ENCODE results near the gene PLCD4. TPM values are rescaled to one million over a fixed set of nuclear protein-coding genes. Genes with fewer than 3 reads are reported as not detected.

PLCD4 gene
- total RNA-seq, 2 donors from 2014 or later: 1.6 to 8.3 TPM

DNA sequence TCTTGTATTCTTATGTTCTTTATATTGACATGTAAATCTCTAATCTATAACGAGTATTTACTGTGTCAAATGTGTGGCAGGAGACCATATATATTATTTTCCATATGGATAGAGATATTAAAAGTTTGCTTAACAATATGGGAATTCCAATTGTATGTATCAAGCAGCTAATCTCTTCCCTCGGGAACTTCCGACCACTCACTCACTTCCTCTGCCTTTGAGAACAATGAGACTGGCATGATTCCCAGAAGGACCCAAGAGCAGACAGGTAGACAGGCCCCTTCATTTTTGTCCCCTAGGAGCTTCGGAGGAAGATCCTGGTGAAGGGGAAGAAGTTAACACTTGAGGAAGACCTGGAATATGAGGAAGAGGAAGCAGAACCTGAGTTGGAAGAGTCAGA, 24.1 kb downstream of the PLCD4 start:
- H3K36me3 ChIP-seq: peaks cover 24% of the 10 kb centered on the region
- no peaks in the 10 kb centered on the region for H3K27me3 ChIP-seq (replicated peaks; ENCODE audit: insufficient read depth)
- ATAC-seq (ENCODE audit: insufficient number of reproducible peaks, low FRiP score, low read depth) (no peak), DNase-seq (ENCODE audit: low spot score) (no peak)
- H3K9me3 ChIP-seq: no peaks in the 10 kb centered on the region
- H3K4me3 ChIP-seq: no peak overlapping the region
- H3K27ac ChIP-seq: no peak overlapping the region
- no peaks in the 10 kb centered on the region for H3K4me1 ChIP-seq (ENCODE audit: control insufficient read depth in 1 of 2, low read depth in 2 of 2)
- no peak for TF ChIP-seq CTCF (IDR thresholded peaks at IDR 0.05)

- no peaks in the 10 kb centered on the region for H3K27me3 ChIP-seq (replicated peaks; ENCODE audit: insufficient read depth)
- TF ChIP-seq CTCF (IDR thresholded peaks at IDR 0.05): no peak
- DNase-seq (ENCODE audit: low spot score) (no peak), ATAC-seq (ENCODE audit: insufficient number of reproducible peaks, low FRiP score, low read depth) (no peak)
- no peaks in the 10 kb centered on the region for H3K4me1 ChIP-seq (ENCODE audit: control insufficient read depth in 1 of 2, low read depth in 2 of 2)
- H3K36me3 ChIP-seq: peaks cover 58% of the 10 kb centered on the region
- no peak overlapping the region for H3K4me3 ChIP-seq
- no peaks in the 10 kb centered on the region for H3K9me3 ChIP-seq
- H3K27ac ChIP-seq: no peak overlapping the region
Measured at GRCh38 chr2:218635719-218636118, 28.0 kb downstream of the PLCD4 start.

- Histone ChIP-seq H3K4me3 (no peak overlapping the region), H3K4me1 (ENCODE audit: control insufficient read depth in 1 of 2, low read depth in 2 of 2) (no peaks in the 10 kb centered on the region), H3K9me3 (no peaks in the 10 kb centered on the region), H3K27ac (no peak overlapping the region), H3K36me3 (peaks cover 74% of the 10 kb centered on the region), H3K27me3 (replicated peaks; ENCODE audit: insufficient read depth) (no peaks in the 10 kb centered on the region)
- ATAC-seq (ENCODE audit: insufficient number of reproducible peaks, low FRiP score, low read depth): no peak
- TF ChIP-seq CTCF (IDR thresholded peaks at IDR 0.05): no peak
- no peak for DNase-seq (ENCODE audit: low spot score)
Measured at GRCh38 chr2:218638372-218638771, 30.7 kb downstream of the PLCD4 start.

DNA sequence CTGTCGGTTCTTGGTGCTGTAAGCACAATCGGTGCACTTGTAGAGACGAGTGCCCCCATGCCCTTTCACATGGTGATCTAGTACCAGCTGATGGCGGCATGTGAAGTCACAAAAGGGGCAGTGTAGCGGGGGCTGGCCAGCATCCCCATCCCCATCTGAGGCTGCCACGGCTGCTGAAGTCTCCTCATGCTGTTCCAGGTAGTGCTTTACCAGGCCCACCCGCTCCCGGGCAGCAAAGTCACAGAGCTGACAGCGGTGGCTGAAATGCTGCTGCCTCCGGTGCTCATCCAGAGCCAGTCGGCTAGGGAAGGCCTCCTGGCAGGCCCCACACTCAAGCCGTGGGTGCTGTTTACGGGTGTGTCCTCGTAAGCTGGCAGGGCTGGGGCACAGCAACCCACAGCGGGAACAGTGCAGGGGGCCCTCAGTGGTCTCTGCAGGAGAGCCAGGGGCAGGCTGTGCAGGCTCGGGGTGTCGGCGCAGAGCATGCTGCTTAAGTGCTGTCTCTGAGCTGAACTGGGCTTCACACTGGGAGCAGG, 34.5 kb downstream of the PLCD4 start:
- no peaks in the 10 kb centered on the region for H3K9me3 ChIP-seq
- H3K4me3 ChIP-seq: no peak overlapping the region
- ATAC-seq (ENCODE audit: insufficient number of reproducible peaks, low FRiP score, low read depth) (no peak), DNase-seq (ENCODE audit: low spot score) (no peak)
- no peak for TF ChIP-seq CTCF (IDR thresholded peaks at IDR 0.05)
- H3K4me1 ChIP-seq (ENCODE audit: control insufficient read depth in 1 of 2, low read depth in 2 of 2): no peaks in the 10 kb centered on the region
- no peaks in the 10 kb centered on the region for H3K27me3 ChIP-seq (replicated peaks; ENCODE audit: insufficient read depth)
- no peak overlapping the region for H3K27ac ChIP-seq
- peaks cover 79% of the 10 kb centered on the region for H3K36me3 ChIP-seq

GRCh38 chr2:218642786-218643185, 35.1 kb downstream of the PLCD4 start:
- H3K9me3 ChIP-seq: no peaks in the 10 kb centered on the region
- H3K4me1 ChIP-seq (ENCODE audit: control insufficient read depth in 1 of 2, low read depth in 2 of 2): no peaks in the 10 kb centered on the region
- H3K4me3 ChIP-seq: no peak overlapping the region
- no peak for TF ChIP-seq CTCF (IDR thresholded peaks at IDR 0.05)
- H3K27ac ChIP-seq: no peak overlapping the region
- peaks cover 78% of the 10 kb centered on the region for H3K36me3 ChIP-seq
- DNase-seq (ENCODE audit: low spot score): no peak
- ATAC-seq (ENCODE audit: insufficient number of reproducible peaks, low FRiP score, low read depth): no peak
- H3K27me3 ChIP-seq (replicated peaks; ENCODE audit: insufficient read depth): no peaks in the 10 kb centered on the region

Data from thoracic aorta (tissue), 2 donors.